ENCODE measurements around the gene SRSF7.

SRSF7 gene

GRCh38 chr2:38776531-38776930 lies 25.4 kb upstream of the SRSF7 start:
- ChIA-PET CTCF (no interaction called here), POLR2A (interaction anchor here (1.2 to 2.9 kb wide), 2 partner anchors 25 to 26 kb away, joined by 5 to 17 read pairs; partner anchors contain the start of gene SRSF7)
- no peak for DNase-seq (ENCODE audit: extremely low spot score)
- no peak for TF ChIP-seq CTCF (IDR thresholded peaks at IDR 0.05; ENCODE audit: control extremely low read depth, extremely low read depth, low read depth, missing control alignments)

GRCh38 chr2:38775921-38776225 lies 24.7 kb upstream of the SRSF7 start:
- TF ChIP-seq CTCF (IDR thresholded peaks at IDR 0.05; ENCODE audit: control extremely low read depth, extremely low read depth, low read depth, missing control alignments): no peak
- DNase-seq (ENCODE audit: extremely low spot score): no peak
- CTCF ChIA-PET: interaction anchor here (1.0 to 1.2 kb wide), 2 partner anchors 9 to 12 kb away, joined by 3 read pairs; no protein-coding TSS in a partner anchor
- POLR2A ChIA-PET: interaction anchor here (2.9 kb wide), 1 partner anchor 25 kb away, joined by 17 read pairs; the partner anchor contains the start of gene SRSF7

- no peak for DNase-seq (ENCODE audit: extremely low spot score)
- no peak for TF ChIP-seq CTCF (IDR thresholded peaks at IDR 0.05; ENCODE audit: control extremely low read depth, extremely low read depth, low read depth, missing control alignments)
- ChIA-PET POLR2A (interaction anchor here (2.9 kb wide), 1 partner anchor 24 kb away, joined by 17 read pairs; the partner anchor contains the start of gene SRSF7), CTCF (interaction anchor here (1.0 to 1.2 kb wide), 3 partner anchors 8 to 240 kb away, joined by 3 read pairs; no protein-coding TSS in a partner anchor)
These were observed 24.1 kb upstream of the SRSF7 start for GRCh38 chr2:38775097-38775920.

GRCh38 chr2:38771632-38772031 lies 20.5 kb upstream of the SRSF7 start:
- ChIA-PET POLR2A (interaction anchor here (0.7 to 3.8 kb wide), 3 partner anchors 18 to 21 kb away, joined by 5 to 26 read pairs (median 6); partner anchors contain the start of gene SRSF7), CTCF (no interaction called here)
- TF ChIP-seq CTCF (IDR thresholded peaks at IDR 0.05; ENCODE audit: control extremely low read depth, extremely low read depth, low read depth, missing control alignments): no peak
- DNase-seq (ENCODE audit: extremely low spot score): no peak

GRCh38 chr2:38765551-38765950 lies 14.4 kb upstream of the SRSF7 start:
- TF ChIP-seq CTCF (IDR thresholded peaks at IDR 0.05; ENCODE audit: control extremely low read depth, extremely low read depth, low read depth, missing control alignments): no peak
- DNase-seq (ENCODE audit: extremely low spot score): no peak
- POLR2A ChIA-PET: no interaction called here
- CTCF ChIA-PET: no interaction called here

- POLR2A ChIA-PET: no interaction called here
- DNase-seq (ENCODE audit: extremely low spot score): no peak
- CTCF ChIA-PET: no interaction called here
- no peak for TF ChIP-seq CTCF (IDR thresholded peaks at IDR 0.05; ENCODE audit: control extremely low read depth, extremely low read depth, low read depth, missing control alignments)
These were observed 14.0 kb upstream of the SRSF7 start for GRCh38 chr2:38765149-38765548.

Data from GM10248 (cell line).